Neural progenitor cell (in vitro differentiated cells): ENCODE data around the gene TARS1. TPM values are rescaled to one million over a fixed set of nuclear protein-coding genes. Genes with fewer than 3 reads are reported as not detected.

Experiments
- DNase-seq: peaks from one replicate; pipeline ENCODE4 v3.0.0-alpha.2; 2016; ENCODE audit warnings: low spot score
- H2AFZ ChIP-seq: fragments of 200-600 bp; sonication (generic); replicated peaks from 2 replicates; pipeline ENCODE4 v1.6.1; 2016; ENCODE audit warnings: antibody characterized with exemption
- H3F3A ChIP-seq: fragments of 200-600 bp; sonication (generic); 2 replicates; pipeline ENCODE4 v1.6.1; 2016; ENCODE audit warnings: antibody characterized with exemption, low read depth
- H3K27ac ChIP-seq: fragments of 200-600 bp; sonication (generic); 2 replicates; pipeline ENCODE4 v1.5.1; 2016; ENCODE audit warnings: mild to moderate bottlenecking
- H3K27me3 ChIP-seq: fragments of 200-600 bp; sonication (generic); 2 replicates; pipeline ENCODE4 v1.6.1; 2016; ENCODE audit warnings: mild to moderate bottlenecking, moderate library complexity
- H3K36me3 ChIP-seq: fragments of 200-600 bp; sonication (generic); 2 replicates; pipeline ENCODE4 v1.5.1; 2016
- H3K4me1 ChIP-seq: fragments of 200-600 bp; sonication (generic); 2 replicates; pipeline ENCODE4 v1.6.1; 2016; ENCODE audit warnings: mixed run types
- H3K4me2 ChIP-seq: fragments of 200-600 bp; sonication (generic); 2 replicates; pipeline ENCODE4 v1.6.1; 2016
- H3K4me3 ChIP-seq: fragments of 200-600 bp; sonication (generic); 2 replicates; pipeline ENCODE4 v1.5.1; 2016
- H3K79me2 ChIP-seq: fragments of 200-600 bp; sonication (generic); 2 replicates; pipeline ENCODE4 v1.6.1; 2016; ENCODE audit warnings: low read depth
- H3K9ac ChIP-seq: fragments of 200-600 bp; sonication (generic); 2 replicates; pipeline ENCODE4 v1.6.1; 2016
- H3K9me3 ChIP-seq: fragments of 200-600 bp; sonication (generic); 2 replicates; pipeline ENCODE4 v1.5.1; 2016; ENCODE audit warnings: low read depth
- H4K20me1 ChIP-seq: fragments of 200-600 bp; sonication (generic); 2 replicates; pipeline ENCODE4 v1.6.1; 2016; ENCODE audit warnings: low read depth
- H3K27ac Mint-ChIP-seq: 3 replicates; pipeline ENCODE4 v1.8.0; 2021; ENCODE audit warnings: mixed read lengths
- H3K27me3 Mint-ChIP-seq: 2 replicates; pipeline ENCODE4 v1.8.0; 2022; ENCODE audit warnings: low read depth, mild to moderate bottlenecking, inconsistent platforms, moderate library complexity, mixed read lengths; ENCODE audit not compliant: insufficient read depth
- H3K36me3 Mint-ChIP-seq: 3 replicates; pipeline ENCODE4 v1.8.0; 2021; ENCODE audit warnings: mixed read lengths
- H3K4me1 Mint-ChIP-seq: 3 replicates; pipeline ENCODE4 v1.8.0; 2021; ENCODE audit warnings: mixed read lengths
- H3K4me3 Mint-ChIP-seq: 3 replicates; pipeline ENCODE4 v1.8.0; 2021; ENCODE audit warnings: mild to moderate bottlenecking, moderate library complexity, mixed read lengths
- H3K9me3 Mint-ChIP-seq: 3 replicates; pipeline ENCODE4 v1.8.0; 2020; ENCODE audit warnings: mixed read lengths
- CTCF ChIP-seq: fragments of 200-600 bp; sonication (generic); IDR thresholded peaks from 2 replicates; pipeline ENCODE4 v1.5.1; 2017; ENCODE audit warnings: antibody characterized with exemption, mild to moderate bottlenecking
- EZH2 ChIP-seq: fragments of 200-600 bp; sonication (generic); IDR thresholded peaks from 2 replicates; pipeline ENCODE4 v1.6.1; 2017; ENCODE audit warnings: antibody characterized with exemption, mild to moderate bottlenecking, moderate library complexity
- EZH2phosphoT487 ChIP-seq: fragments of 200-600 bp; sonication (generic); IDR thresholded peaks from 2 replicates; pipeline ENCODE4 v1.6.1; 2017; ENCODE audit warnings: antibody characterized with exemption
- total RNA-seq: library from RNA; depleted of rRNA; stranded (reverse); fragments of >200 nt; gene quantifications from 2 replicates; pipeline ENCODE4 v1.2.3, GENCODE V29; 2015; ENCODE audit warnings: low replicate concordance

The TARS1 gene
- total RNA-seq, 1 donor from 2014 or later: 123 TPM

GRCh38 chr5:33480876-33481275 lies 40.1 kb downstream of the TARS1 start:
- H3K36me3 ChIP-seq: no peaks in the 10 kb centered on the region
- no peak overlapping the region for H2AFZ ChIP-seq
- H3K4me3 Mint-ChIP-seq: no peak overlapping the region
- no peaks in the 10 kb centered on the region for H3K27me3 ChIP-seq
- H3K27ac Mint-ChIP-seq: no peak overlapping the region
- peaks cover 13% of the 10 kb centered on the region for H3K4me1 ChIP-seq
- H3K9me3 Mint-ChIP-seq: no peaks in the 10 kb centered on the region
- no peaks in the 10 kb centered on the region for H3K9me3 ChIP-seq
- peaks cover 14% of the 10 kb centered on the region for H3F3A ChIP-seq
- TF ChIP-seq EZH2 (no peak), CTCF (no peak)
- H4K20me1 ChIP-seq: no peaks in the 10 kb centered on the region
- no peak overlapping the region for H3K4me3 ChIP-seq
- H3K27me3 Mint-ChIP-seq: no peaks in the 10 kb centered on the region
- no peak overlapping the region for H3K9ac ChIP-seq
- H3K4me2 ChIP-seq: no peak overlapping the region
- H3K4me1 Mint-ChIP-seq: no peaks in the 10 kb centered on the region
- no peak overlapping the region for H3K27ac ChIP-seq
- H3K36me3 Mint-ChIP-seq: peaks cover 15% of the 10 kb centered on the region
- no peaks in the 10 kb centered on the region for H3K79me2 ChIP-seq
- no peak for DNase-seq

- H3K9me3 Mint-ChIP-seq: no peaks in the 10 kb centered on the region
- Histone ChIP-seq H3K9me3 (no peaks in the 10 kb centered on the region), H3K9ac (no peak overlapping the region), H2AFZ (no peak overlapping the region), H4K20me1 (no peaks in the 10 kb centered on the region), H3K27ac (peak overlapping the region; percentile 11), H3K79me2 (no peaks in the 10 kb centered on the region), H3K4me2 (peak overlapping the region; percentile 52), H3K4me3 (no peak overlapping the region), H3K27me3 (no peaks in the 10 kb centered on the region), H3K36me3 (no peaks in the 10 kb centered on the region), H3K4me1 (peaks cover 21% of the 10 kb centered on the region), H3F3A (peaks cover 14% of the 10 kb centered on the region)
- peaks cover 6% of the 10 kb centered on the region for H3K36me3 Mint-ChIP-seq
- DNase-seq: peak; percentile 66
- no peak overlapping the region for H3K27ac Mint-ChIP-seq
- H3K27me3 Mint-ChIP-seq: no peaks in the 10 kb centered on the region
- H3K4me3 Mint-ChIP-seq: no peak overlapping the region
- TF ChIP-seq EZH2: no peak
- TF ChIP-seq CTCF: no peak
- no peak for TF ChIP-seq EZH2phosphoT487
- H3K4me1 Mint-ChIP-seq: no peaks in the 10 kb centered on the region
These were observed 41.6 kb downstream of the TARS1 start for GRCh38 chr5:33482335-33482734.

GRCh38 chr5:33487236-33487635 lies 46.5 kb downstream of the TARS1 start:
- Mint-ChIP-seq H3K36me3 (no peaks in the 10 kb centered on the region), H3K27ac (no peak overlapping the region), H3K4me1 (peaks cover 8% of the 10 kb centered on the region), H3K27me3 (peaks cover 2% of the 10 kb centered on the region), H3K9me3 (peaks cover 1% of the 10 kb centered on the region), H3K4me3 (no peak overlapping the region)
- no peak overlapping the region for H3K4me2 ChIP-seq
- H2AFZ ChIP-seq: no peak overlapping the region
- no peaks in the 10 kb centered on the region for H4K20me1 ChIP-seq
- no peaks in the 10 kb centered on the region for H3K27me3 ChIP-seq
- H3K4me1 ChIP-seq: peaks cover 54% of the 10 kb centered on the region
- no peak overlapping the region for H3K27ac ChIP-seq
- H3K36me3 ChIP-seq: no peaks in the 10 kb centered on the region
- TF ChIP-seq EZH2phosphoT487: no peak
- TF ChIP-seq CTCF: no peak
- TF ChIP-seq EZH2: no peak
- no peak overlapping the region for H3K9ac ChIP-seq
- no peak for DNase-seq
- H3K79me2 ChIP-seq: no peaks in the 10 kb centered on the region
- H3F3A ChIP-seq: peaks cover 54% of the 10 kb centered on the region
- no peak overlapping the region for H3K4me3 ChIP-seq
- H3K9me3 ChIP-seq: no peaks in the 10 kb centered on the region
